SK-N-MC (cell line): ENCODE measurements around the gene ZFYVE16.

Source experiments
- DNase-seq: peaks from one replicate; pipeline ENCODE4 v3.0.0-alpha.2; 2011; ENCODE audit warnings: low read depth, low spot score
- H3K27ac ChIP-seq: fragments of 200-600 bp; sonication (generic); 2 replicates; pipeline ENCODE4 v1.5.1; 2016; ENCODE audit warnings: mixed run types
- H3K36me3 ChIP-seq: fragments of 200-600 bp; sonication (generic); 2 replicates; pipeline ENCODE4 v1.6.1; 2017; ENCODE audit warnings: antibody characterized with exemption, low read length, mixed read lengths; ENCODE audit not compliant: insufficient read depth
- H3K4me3 ChIP-seq: fragments of 200-600 bp; sonication (generic); 2 replicates; pipeline ENCODE4 v1.5.1; 2016
- H3K9ac ChIP-seq: fragments of 200-600 bp; sonication (generic); 2 replicates; pipeline ENCODE4 v1.8.0; 2017; ENCODE audit warnings: mixed run types, mixed read lengths; ENCODE audit not compliant: insufficient read length
- H3K9me3 ChIP-seq: fragments of 200-600 bp; sonication (generic); 2 replicates; pipeline ENCODE4 v1.6.1; 2017; ENCODE audit warnings: low read depth, mild to moderate bottlenecking, antibody characterized with exemption, low read length, moderate library complexity, mixed read lengths
- EZH2 ChIP-seq: fragments of 200-600 bp; sonication (generic); IDR thresholded peaks from one replicate; pipeline ENCODE4 v1.6.1; 2017; ENCODE audit warnings: antibody characterized with exemption
- FOXP2 ChIP-seq: optimal IDR thresholded peaks from 2 replicates; pipeline ENCODE3; 2011; ENCODE audit warnings: mild to moderate bottlenecking, moderate library complexity; ENCODE audit not compliant: insufficient read depth; ENCODE audit errors: extremely low read length, control extremely low read depth
- POLR2AphosphoS5 ChIP-seq: IDR thresholded peaks from 2 replicates; pipeline ENCODE4 v1.6.1; 2012; ENCODE audit warnings: mild to moderate bottlenecking, low read depth, low read length, borderline replicate concordance

Gene ZFYVE16

GRCh38 chr5:80474929-80475328 lies 67.1 kb downstream of the ZFYVE16 start:
- TF ChIP-seq EZH2 (no peak), FOXP2 (no peak), POLR2AphosphoS5 (no peak)
- H3K9ac ChIP-seq = no peak overlapping the region
- DNase-seq = no peak
- H3K4me3 ChIP-seq = no peak overlapping the region
- peaks cover 82% of the 10 kb centered on the region for H3K36me3 ChIP-seq
- peaks cover 2% of the 10 kb centered on the region; the same call in 1 of the 2 replicates for H3K9me3 ChIP-seq
- H3K27ac ChIP-seq = no peak overlapping the region

DNA sequence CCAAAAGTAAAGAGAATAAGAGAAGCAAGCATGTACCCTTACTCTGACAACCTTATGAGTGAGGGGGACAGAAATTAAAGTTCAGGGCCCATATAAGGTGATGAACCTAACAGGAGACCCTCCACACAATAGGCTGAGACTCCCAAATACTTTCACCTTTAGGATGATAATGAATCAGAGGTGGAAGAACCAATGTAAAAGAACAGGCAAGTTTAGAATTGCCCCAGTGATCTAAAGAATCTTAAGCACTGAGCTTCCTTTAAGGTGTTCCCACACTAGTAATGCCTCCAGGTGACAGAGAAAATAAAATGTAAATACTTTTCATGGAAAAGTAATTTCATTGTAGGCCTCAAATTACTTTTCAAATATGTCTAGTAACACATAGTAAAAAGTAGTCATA lies 71.8 kb downstream of the ZFYVE16 start:
- no peak for TF ChIP-seq POLR2AphosphoS5
- TF ChIP-seq FOXP2 = no peak
- TF ChIP-seq EZH2 = no peak
- DNase-seq = no peak
- H3K27ac ChIP-seq = no peak overlapping the region
- H3K9me3 ChIP-seq = peaks cover 17% of the 10 kb centered on the region; the same call in 1 of the 2 replicates
- H3K36me3 ChIP-seq = peaks cover 80% of the 10 kb centered on the region
- H3K4me3 ChIP-seq = no peak overlapping the region
- no peak overlapping the region for H3K9ac ChIP-seq

DNA sequence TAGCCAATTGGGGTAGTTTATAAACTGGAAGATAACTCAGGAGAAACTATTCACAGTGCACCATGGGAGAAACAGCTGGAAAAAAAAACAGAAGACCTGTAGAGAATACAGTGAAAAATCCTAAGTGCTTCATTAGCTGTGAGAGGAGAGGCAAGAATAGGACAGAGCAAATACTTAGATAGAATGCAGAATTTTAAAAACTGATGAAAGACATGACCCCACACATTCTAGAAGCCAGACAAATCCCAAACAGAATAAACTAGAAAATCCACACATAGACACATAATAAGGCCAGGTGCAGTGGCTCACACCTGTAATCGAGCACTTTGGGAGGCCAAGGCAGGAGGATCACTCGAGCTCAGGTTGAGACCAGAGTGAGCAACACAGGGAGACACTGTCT lies 72.5 kb downstream of the ZFYVE16 start:
- H3K4me3 ChIP-seq = no peak overlapping the region
- no peak overlapping the region for H3K9ac ChIP-seq
- peaks cover 17% of the 10 kb centered on the region; the same call in 1 of the 2 replicates for H3K9me3 ChIP-seq
- H3K36me3 ChIP-seq = peaks cover 76% of the 10 kb centered on the region
- no peak overlapping the region for H3K27ac ChIP-seq
- TF ChIP-seq EZH2 = no peak
- no peak for DNase-seq

DNA sequence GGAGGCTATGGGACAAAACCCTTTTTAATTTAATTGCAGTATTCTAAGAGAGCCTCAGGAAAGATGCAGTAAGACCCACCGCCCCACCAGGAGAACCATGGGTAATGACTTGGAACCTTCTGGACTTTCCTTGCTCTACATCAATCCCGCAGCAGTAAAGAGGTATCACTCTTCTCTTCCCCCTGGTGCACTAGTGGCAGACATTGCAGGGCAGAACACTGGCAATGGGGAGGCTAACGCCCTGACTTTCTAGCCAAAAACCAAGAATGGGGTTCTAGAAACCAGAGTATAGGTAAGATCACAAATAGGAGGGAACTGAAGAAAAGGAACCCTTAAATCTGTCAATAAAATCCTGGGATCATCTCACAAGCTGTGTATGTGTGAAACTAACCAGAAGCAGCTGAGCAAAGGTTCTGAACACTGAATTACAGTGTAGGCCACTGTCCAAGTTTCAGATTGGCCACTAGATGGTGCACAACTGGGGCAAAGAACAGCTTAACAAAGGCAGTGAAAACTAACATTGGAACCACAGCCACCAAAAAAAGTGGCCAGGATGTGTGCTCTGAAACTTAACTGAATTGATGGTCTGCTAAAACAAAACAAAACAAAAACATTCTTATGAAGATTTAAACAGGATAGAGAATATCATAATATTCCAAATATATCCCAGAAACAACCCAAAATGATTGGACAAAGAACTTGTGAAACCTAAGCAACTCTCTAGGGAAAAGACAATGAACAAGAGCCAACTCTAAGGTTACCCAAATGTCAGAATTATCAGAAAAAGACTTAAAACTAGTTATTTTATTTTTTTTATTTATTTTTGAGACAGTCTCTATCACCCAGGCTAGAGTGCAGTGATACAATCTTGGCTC lies 73.4 kb downstream of the ZFYVE16 start:
- TF ChIP-seq POLR2AphosphoS5 = no peak
- TF ChIP-seq EZH2 = no peak
- Histone ChIP-seq H3K9ac (no peak overlapping the region), H3K36me3 (peaks cover 68% of the 10 kb centered on the region), H3K4me3 (no peak overlapping the region), H3K27ac (no peak overlapping the region), H3K9me3 (peaks cover 17% of the 10 kb centered on the region; the same call in 1 of the 2 replicates)
- DNase-seq = no peak

DNA sequence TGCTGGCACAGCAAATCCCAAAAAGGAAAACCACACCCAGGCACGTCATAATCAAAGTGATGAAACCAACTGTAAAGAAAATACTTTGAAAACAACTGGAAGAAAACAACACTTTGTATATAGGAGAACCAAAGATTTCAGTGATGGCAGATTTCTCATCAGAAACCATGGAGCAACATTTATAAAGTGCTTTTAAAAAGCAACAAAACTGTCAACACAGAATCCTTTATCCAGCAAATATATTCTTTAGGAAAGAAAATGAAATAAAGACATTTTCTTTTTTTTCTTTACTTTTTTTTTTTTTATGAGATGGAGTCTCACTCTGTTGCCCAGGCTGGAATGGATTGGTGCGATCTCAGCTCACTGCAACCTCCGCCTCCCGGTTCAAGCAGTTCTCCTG lies 74.7 kb downstream of the ZFYVE16 start:
- no peak for DNase-seq
- Histone ChIP-seq H3K9ac (no peak overlapping the region), H3K4me3 (no peak overlapping the region), H3K36me3 (peaks cover 56% of the 10 kb centered on the region), H3K27ac (no peak overlapping the region), H3K9me3 (peaks cover 17% of the 10 kb centered on the region; the same call in 1 of the 2 replicates)
- TF ChIP-seq EZH2 (no peak), FOXP2 (no peak), POLR2AphosphoS5 (no peak)

DNA sequence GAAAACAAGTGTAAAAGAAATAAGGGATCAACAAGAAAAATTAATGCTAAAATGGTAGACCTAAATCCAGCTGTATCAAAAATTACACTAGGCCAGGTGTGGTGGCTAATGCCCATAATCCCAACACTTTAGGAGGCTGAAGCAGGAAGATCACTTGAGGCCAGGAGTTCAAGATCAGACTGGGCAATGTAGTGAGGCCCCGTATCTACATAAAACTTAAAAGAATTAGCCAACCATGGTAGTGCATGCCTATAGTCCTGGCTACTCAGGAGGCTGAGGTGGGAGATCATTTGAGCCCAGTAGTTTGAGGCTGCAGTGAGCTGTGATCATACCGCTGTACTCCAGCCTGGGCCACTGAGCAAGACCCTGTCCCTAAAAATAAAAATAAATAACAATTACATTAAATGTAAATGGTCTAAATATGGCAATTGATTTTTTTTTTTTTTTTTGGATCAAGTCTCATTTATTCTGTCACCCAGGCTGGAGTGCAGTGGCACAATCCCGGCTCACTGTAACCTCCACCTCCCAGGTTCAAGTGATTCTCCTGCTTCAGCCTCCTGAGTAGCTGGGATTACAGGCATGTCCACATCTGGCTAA lies 75.9 kb downstream of the ZFYVE16 start:
- H3K27ac ChIP-seq = no peak overlapping the region
- TF ChIP-seq EZH2 (no peak), POLR2AphosphoS5 (no peak), FOXP2 (no peak)
- no peak overlapping the region for H3K9ac ChIP-seq
- peaks cover 17% of the 10 kb centered on the region; the same call in 1 of the 2 replicates for H3K9me3 ChIP-seq
- DNase-seq = no peak
- H3K4me3 ChIP-seq = no peak overlapping the region
- peaks cover 50% of the 10 kb centered on the region for H3K36me3 ChIP-seq

GRCh38 chr5:80487444-80487828 lies 79.6 kb downstream of the ZFYVE16 start:
- Histone ChIP-seq H3K4me3 (peak overlapping the region; percentile 82), H3K27ac (0 out of 2 replicates have a peak overlapping the region, but pooled peaks have one; percentile 4), H3K9ac (peak overlapping the region; percentile 72), H3K9me3 (no peaks in the 10 kb centered on the region), H3K36me3 (peaks cover 16% of the 10 kb centered on the region)
- TF ChIP-seq POLR2AphosphoS5 = no peak
- TF ChIP-seq FOXP2 = no peak
- TF ChIP-seq EZH2 = no peak
- no peak for DNase-seq

DNA sequence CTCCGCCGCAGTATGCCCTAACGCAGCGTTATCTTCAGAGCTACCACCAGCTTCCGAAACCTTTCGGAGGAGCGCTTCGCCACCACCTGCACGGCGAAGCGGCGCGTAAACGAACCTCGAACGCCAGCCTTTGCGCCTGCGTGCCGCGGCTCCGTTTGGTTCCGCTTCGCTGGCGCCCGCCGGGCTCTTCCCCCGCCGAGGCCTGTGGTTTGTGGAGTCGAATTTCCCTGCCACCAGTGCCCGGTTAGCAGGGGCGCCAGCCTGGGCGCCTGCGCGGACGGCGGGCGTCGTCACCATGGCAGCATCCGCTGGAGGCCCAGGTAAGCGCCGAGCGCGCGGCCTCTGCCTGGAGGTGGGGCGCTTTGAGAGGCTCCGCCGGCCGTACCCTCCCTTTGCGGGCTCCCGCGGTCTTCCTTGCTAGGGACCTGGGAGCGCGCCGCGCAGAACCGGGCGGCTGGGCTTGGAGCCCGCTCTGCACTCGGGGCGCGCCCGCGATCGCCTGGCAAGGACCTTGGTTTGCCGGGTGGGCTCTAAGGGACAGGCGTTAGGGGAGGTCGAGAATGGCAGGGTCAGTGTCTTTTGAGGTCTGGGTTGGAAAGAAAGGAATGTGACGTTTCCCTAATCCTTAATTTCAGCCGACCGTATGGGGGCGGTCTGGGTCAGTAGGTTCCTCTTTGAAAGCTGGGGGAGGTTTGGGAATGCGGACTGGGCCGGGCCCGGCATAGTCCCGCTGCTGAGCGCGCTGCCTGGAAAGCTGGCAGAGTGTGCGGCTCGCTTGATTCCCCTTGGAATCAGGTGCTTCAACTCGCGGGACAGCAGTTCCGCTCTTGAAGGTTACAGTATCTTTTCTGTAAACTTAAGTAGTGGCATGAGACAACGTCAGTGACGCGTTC lies 80.2 kb downstream of the ZFYVE16 start, which contains the start of gene FAM151B:
FAM151B (plus strand) TSS at position 272 of the 893 bp plus-strand sequence; CDS start at position 296, 24 bp downstream.
- H3K36me3 ChIP-seq = peaks cover 11% of the 10 kb centered on the region
- DNase-seq = no peak
- H3K9ac ChIP-seq = peak within 1 kb of the TSS; percentile 72
- peak within 1 kb of the TSS; percentile 82 for H3K4me3 ChIP-seq
- peak within 1 kb of the TSS; percentile 15; the same call in 1 of the 2 replicates for H3K27ac ChIP-seq
- no peaks in the 10 kb centered on the region for H3K9me3 ChIP-seq
- TF ChIP-seq FOXP2 (no peak), POLR2AphosphoS5 (peak; percentile 77; the same call in 1 of the 2 replicates)
